Posterior vena cava (tissue), 2 donors: Measurements from ENCODE around the gene FAM221B. TPM values are rescaled to one million over a fixed set of nuclear protein-coding genes. Genes with fewer than 3 reads are reported as not detected.
A peak's percentile ranks its signal among the peaks of the same experiment; 100 is the strongest.

Experiments used
- DNase-seq: peaks from one replicate; pipeline ENCODE4 v3.0.0-alpha.2; 2020; ENCODE audit warnings: low spot score
- intact Hi-C, 2 donors: fragments of 100-400 bp; cut with DNase I; formaldehyde crosslinking; loops; one replicate each; pipeline versions ENCODE4 v1.14.1 to v1.14.2; 2022 to 2023
- total RNA-seq, 2 donors: library from RNA; stranded (reverse); fragmentation: NEBNext Ultra II Directional; extraction: Animal tissue kit (Norgen Biotek cat#: 25700); gene quantifications; one replicate each; pipeline ENCODE4 v1.2.1, GENCODE V29; 2021
- donor health status: DM: yes; HTN: yes; CAD: no.
- donor health status: DM: yes; HTN: yes; CAD: no.

Gene FAM221B
- total RNA-seq, 2 donors from 2014 or later: not detected

- intact Hi-C loops: no loop called here
- no peak for DNase-seq
Measured at GRCh38 chr9:35800530-35800929, 28.0 kb downstream of the FAM221B start.

- intact Hi-C loops: no loop called here
- no peak for DNase-seq
Measured at GRCh38 chr9:35798658-35799374, 29.7 kb downstream of the FAM221B start.

- no peak for DNase-seq
- intact Hi-C loops: no loop called here
Measured at GRCh38 chr9:35797311-35798109, 31.0 kb downstream of the FAM221B start.

- DNase-seq: no peak
- intact Hi-C loops: no loop called here
Measured at GRCh38 chr9:35795695-35796094, 32.8 kb downstream of the FAM221B start.

- no peak for DNase-seq
- intact Hi-C loops: loop anchor here (1.0 to 5.0 kb wide), 3 partner anchors 34 to 89 kb away; partner anchors contain the start of genes FAM221B (in 2 of the 2) and TMEM8B (in 1 of the 2)
Measured at GRCh38 chr9:35793461-35793860, 35.1 kb downstream of the FAM221B start.

GRCh38 chr9:35792826-35793225, 35.7 kb downstream of the FAM221B start:
- intact Hi-C loops: loop anchor here (1.0 to 5.0 kb wide), 3 partner anchors 34 to 89 kb away; partner anchors contain the start of genes FAM221B (in 2 of the 2) and TMEM8B (in 1 of the 2)
- DNase-seq: no peak

- intact Hi-C loops: loop anchor here in 1 of 2 donors (5.0 kb wide), 2 partner anchors 35 to 90 kb away; partner anchors contain the start of genes FAM221B and TMEM8B
- DNase-seq: no peak
Measured at GRCh38 chr9:35792024-35792813, 36.3 kb downstream of the FAM221B start.

GRCh38 chr9:35791297-35791921, 37.1 kb downstream of the FAM221B start, which contains the start of gene NPR2:
Gene NPR2 (plus strand): TSS chr9:35791591. CDS start chr9:35792409, 818 bp downstream.
- no peak for DNase-seq
- intact Hi-C loops: loop anchor here in 1 of 2 donors (5.0 kb wide), 2 partner anchors 36 to 91 kb away; partner anchors contain the start of genes FAM221B and TMEM8B

GRCh38 chr9:35790385-35791296, 37.9 kb downstream of the FAM221B start:
- intact Hi-C loops: loop anchor here in 1 of 2 donors (5.0 kb wide), 2 partner anchors 37 to 92 kb away; partner anchors contain the start of genes FAM221B and TMEM8B
- DNase-seq: peak; percentile 85

- intact Hi-C loops: loop anchor here in 1 of 2 donors (5.0 kb wide), 2 partner anchors 37 to 92 kb away; partner anchors contain the start of genes FAM221B and TMEM8B
- no peak for DNase-seq
Measured at GRCh38 chr9:35790025-35790384, 38.5 kb downstream of the FAM221B start.

GRCh38 chr9:35789541-35789940, 39.0 kb downstream of the FAM221B start:
- intact Hi-C loops: loop anchor here in 1 of 2 donors (10.0 kb wide), 1 partner anchor 115 kb away; the partner anchor contains the start of genes HRCT1 and SPAAR

GRCh38 chr9:35783418-35783817, 45.1 kb downstream of the FAM221B start:
- no peak for DNase-seq
- intact Hi-C loops: loop anchor here in 1 of 2 donors (10.0 kb wide), 1 partner anchor 121 kb away; the partner anchor contains the start of genes HRCT1 and SPAAR

More at GRCh38 chr9:35789541-35789940, 39.0 kb downstream of the FAM221B start:
- no peak for DNase-seq

GRCh38 chr9:35781066-35781465, 47.5 kb downstream of the FAM221B start:
- DNase-seq: no peak
- intact Hi-C loops: loop anchor here in 1 of 2 donors (10.0 kb wide), 1 partner anchor 124 kb away; the partner anchor contains the start of genes HRCT1 and SPAAR

GRCh38 chr9:35778496-35778895, 50.0 kb downstream of the FAM221B start:
- no peak for DNase-seq
- intact Hi-C loops: loop anchor here in 1 of 2 donors (5.0 kb wide), 1 partner anchor 114 kb away; no protein-coding TSS in a partner anchor

GRCh38 chr9:35776018-35776417, 52.5 kb downstream of the FAM221B start:
- intact Hi-C loops: loop anchor here in 1 of 2 donors (5.0 kb wide), 1 partner anchor 116 kb away; no protein-coding TSS in a partner anchor
- no peak for DNase-seq

GRCh38 chr9:35774907-35775635, 53.5 kb downstream of the FAM221B start:
- intact Hi-C loops: loop anchor here (1.0 to 5.0 kb wide), 2 partner anchors 10 to 117 kb away; no protein-coding TSS in a partner anchor
- no peak for DNase-seq
